ENCODE results near the gene MTHFD2. TPM values are rescaled to one million over a fixed set of nuclear protein-coding genes. Genes with fewer than 3 reads are reported as not detected.

MTHFD2 gene
- total and polyA plus RNA-seq, 2 experiments from 2014 or later = 144 to 215 TPM

GRCh38 chr2:74221091-74221490 is 22.7 kb downstream of the MTHFD2 start:
- H3K4me2 ChIP-seq (ENCODE audit: unreplicated experiment) = no peak overlapping the region
- H4K20me1 ChIP-seq (ENCODE audit: insufficient read depth) = no peaks in the 10 kb centered on the region
- DNase-seq = no peak
- peaks cover 40% of the 10 kb centered on the region for H3F3A ChIP-seq (ENCODE audit: insufficient read depth)
- H3K4me3 ChIP-seq = no peak overlapping the region
- no peaks in the 10 kb centered on the region for H3K79me2 ChIP-seq (ENCODE audit: insufficient read depth)
- H3K36me3 ChIP-seq (ENCODE audit: low read depth) = peaks cover 38% of the 10 kb centered on the region
- TF ChIP-seq EZH2 (IDR thresholded peaks at IDR 0.05; ENCODE audit: insufficient read depth, poor library complexity, severe bottlenecking) (no peak), EZH2phosphoT487 (IDR thresholded peaks at IDR 0.05; ENCODE audit: insufficient read depth, low read depth) (no peak)
- H3K27ac ChIP-seq = no peak overlapping the region
- no peak overlapping the region for H3K9ac ChIP-seq
- H3K9me2 ChIP-seq (ENCODE audit: insufficient read depth) = no peaks in the 10 kb centered on the region
- no peaks in the 10 kb centered on the region for H3K9me3 ChIP-seq (ENCODE audit: low read depth)
- WGBS, 2 experiments (ENCODE audit: low coverage in 1 of 2, low lambda C conversion rate in 2 of 2, missing lambda C conversion rate in 2 of 2) = 95 to 98% methylated on average over 6 of the region's 6 CpGs
- H2AFZ ChIP-seq = no peak overlapping the region
- no peaks in the 10 kb centered on the region for H3K27me3 ChIP-seq (replicated peaks; ENCODE audit: insufficient read depth)
- peaks cover 22% of the 10 kb centered on the region for H3K4me1 ChIP-seq (ENCODE audit: insufficient read depth)
- in situ Hi-C loops (cut with MboI) = no loop called here

DNA sequence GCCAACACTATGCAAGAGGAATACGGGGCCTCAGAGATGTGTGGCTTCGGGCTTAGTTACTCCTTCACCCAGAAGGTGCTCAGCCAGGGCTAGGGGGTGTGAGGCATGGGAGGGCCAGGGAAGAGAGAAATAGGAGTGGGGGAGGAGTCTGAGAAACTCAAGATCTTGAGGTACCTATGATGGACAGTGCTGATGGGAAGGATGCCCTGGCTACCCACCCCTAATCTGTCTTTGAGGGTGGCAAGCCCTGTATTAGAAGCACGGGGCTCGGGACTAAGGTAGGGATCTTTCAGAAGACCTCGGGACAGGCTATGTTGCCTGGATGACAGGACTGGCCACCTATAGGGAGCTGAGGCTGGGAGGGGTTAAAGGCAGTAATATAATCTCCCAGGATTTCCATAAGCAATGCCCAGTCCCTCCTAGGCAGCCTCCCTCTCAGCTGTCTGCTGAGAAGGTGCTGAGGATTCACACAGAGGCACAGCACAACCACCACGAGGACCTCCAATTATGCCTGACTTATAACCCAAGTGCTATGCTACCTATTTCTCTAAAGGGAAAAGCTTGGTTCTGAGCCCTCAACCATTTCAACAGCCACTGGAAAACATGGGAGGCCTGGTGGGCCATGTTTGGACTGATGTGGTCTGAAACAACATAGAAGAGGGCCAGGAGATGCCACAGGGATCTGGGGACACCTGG is 23.3 kb downstream of the MTHFD2 start:
- Histone ChIP-seq H3K4me2 (ENCODE audit: unreplicated experiment) (no peak overlapping the region), H2AFZ (no peak overlapping the region), H3K79me2 (ENCODE audit: insufficient read depth) (no peaks in the 10 kb centered on the region), H3K4me1 (ENCODE audit: insufficient read depth) (peaks cover 22% of the 10 kb centered on the region), H3K27me3 (replicated peaks; ENCODE audit: insufficient read depth) (no peaks in the 10 kb centered on the region), H3K4me3 (no peak overlapping the region), H3K9ac (no peak overlapping the region), H3F3A (ENCODE audit: insufficient read depth) (peaks cover 40% of the 10 kb centered on the region), H3K9me2 (ENCODE audit: insufficient read depth) (no peaks in the 10 kb centered on the region), H3K27ac (no peak overlapping the region), H4K20me1 (ENCODE audit: insufficient read depth) (no peaks in the 10 kb centered on the region), H3K36me3 (ENCODE audit: low read depth) (peaks cover 31% of the 10 kb centered on the region), H3K9me3 (ENCODE audit: low read depth) (no peaks in the 10 kb centered on the region)
- TF ChIP-seq EZH2phosphoT487 (IDR thresholded peaks at IDR 0.05; ENCODE audit: insufficient read depth, low read depth) (no peak), EZH2 (IDR thresholded peaks at IDR 0.05; ENCODE audit: insufficient read depth, poor library complexity, severe bottlenecking) (no peak)
- WGBS, 2 experiments (ENCODE audit: low coverage in 1 of 2, low lambda C conversion rate in 2 of 2, missing lambda C conversion rate in 2 of 2) = 97 to 99% methylated on average over 6 of the region's 6 CpGs
- in situ Hi-C loops (cut with MboI) = no loop called here
- DNase-seq = no peak

GRCh38 chr2:74222300-74222650 is 23.9 kb downstream of the MTHFD2 start:
- Histone ChIP-seq H3K4me2 (ENCODE audit: unreplicated experiment) (no peak overlapping the region), H3K4me1 (ENCODE audit: insufficient read depth) (peaks cover 22% of the 10 kb centered on the region), H4K20me1 (ENCODE audit: insufficient read depth) (no peaks in the 10 kb centered on the region), H3K9ac (no peak overlapping the region), H3K9me3 (ENCODE audit: low read depth) (no peaks in the 10 kb centered on the region), H3K9me2 (ENCODE audit: insufficient read depth) (no peaks in the 10 kb centered on the region), H3K79me2 (ENCODE audit: insufficient read depth) (no peaks in the 10 kb centered on the region), H3F3A (ENCODE audit: insufficient read depth) (peaks cover 36% of the 10 kb centered on the region), H3K27ac (no peak overlapping the region), H3K4me3 (no peak overlapping the region), H3K27me3 (replicated peaks; ENCODE audit: insufficient read depth) (no peaks in the 10 kb centered on the region), H3K36me3 (ENCODE audit: low read depth) (peaks cover 26% of the 10 kb centered on the region), H2AFZ (no peak overlapping the region)
- WGBS, 2 experiments (ENCODE audit: low coverage in 1 of 2, low lambda C conversion rate in 2 of 2, missing lambda C conversion rate in 2 of 2) = 91 to 98% methylated on average over 6 of the region's 6 CpGs
- TF ChIP-seq EZH2 (IDR thresholded peaks at IDR 0.05; ENCODE audit: insufficient read depth, poor library complexity, severe bottlenecking) (no peak), EZH2phosphoT487 (IDR thresholded peaks at IDR 0.05; ENCODE audit: insufficient read depth, low read depth) (no peak)
- in situ Hi-C loops (cut with MboI) = no loop called here
- no peak for DNase-seq

GRCh38 chr2:74223941-74224770 is 25.7 kb downstream of the MTHFD2 start:
- WGBS, 2 experiments (ENCODE audit: low coverage in 1 of 2, low lambda C conversion rate in 2 of 2, missing lambda C conversion rate in 2 of 2) = 84 to 85% methylated on average over 8 of the region's 8 CpGs

More at GRCh38 chr2:74223941-74224770, 25.7 kb downstream of the MTHFD2 start:
- H3K4me3 ChIP-seq = no peak overlapping the region
- DNase-seq = peak; percentile 63
- peaks cover 30% of the 10 kb centered on the region for H3F3A ChIP-seq (ENCODE audit: insufficient read depth)
- no peaks in the 10 kb centered on the region for H4K20me1 ChIP-seq (ENCODE audit: insufficient read depth)
- H3K9me3 ChIP-seq (ENCODE audit: low read depth) = no peaks in the 10 kb centered on the region
- H3K9ac ChIP-seq = peak overlapping the region; percentile 40; the same call in 1 of the 2 replicates
- H3K79me2 ChIP-seq (ENCODE audit: insufficient read depth) = no peaks in the 10 kb centered on the region
- H3K27me3 ChIP-seq (replicated peaks; ENCODE audit: insufficient read depth) = no peaks in the 10 kb centered on the region
- H3K9me2 ChIP-seq (ENCODE audit: insufficient read depth) = no peaks in the 10 kb centered on the region
- in situ Hi-C loops (cut with MboI) = no loop called here
- peaks cover 22% of the 10 kb centered on the region for H3K4me1 ChIP-seq (ENCODE audit: insufficient read depth)
- peak overlapping the region; percentile 4 for H3K4me2 ChIP-seq (ENCODE audit: unreplicated experiment)
- 0 out of 2 replicates have a peak, but pooled peaks cover 10% of the 10 kb centered on the region for H3K36me3 ChIP-seq (ENCODE audit: low read depth)
- TF ChIP-seq EZH2phosphoT487 (IDR thresholded peaks at IDR 0.05; ENCODE audit: insufficient read depth, low read depth) (no peak), EZH2 (IDR thresholded peaks at IDR 0.05; ENCODE audit: insufficient read depth, poor library complexity, severe bottlenecking) (no peak)
- no peak overlapping the region for H2AFZ ChIP-seq
- peak overlapping the region; percentile 59 for H3K27ac ChIP-seq

Measured in GM23248 (cell line).